ENCODE results near the gene CKAP2. TPM values are rescaled to one million over a fixed set of nuclear protein-coding genes. Genes with fewer than 3 reads are reported as not detected.

Gene CKAP2
- total and polyA plus RNA-seq, 4 donors = 2.4 to 40.9 (median 2.8) TPM

DNA sequence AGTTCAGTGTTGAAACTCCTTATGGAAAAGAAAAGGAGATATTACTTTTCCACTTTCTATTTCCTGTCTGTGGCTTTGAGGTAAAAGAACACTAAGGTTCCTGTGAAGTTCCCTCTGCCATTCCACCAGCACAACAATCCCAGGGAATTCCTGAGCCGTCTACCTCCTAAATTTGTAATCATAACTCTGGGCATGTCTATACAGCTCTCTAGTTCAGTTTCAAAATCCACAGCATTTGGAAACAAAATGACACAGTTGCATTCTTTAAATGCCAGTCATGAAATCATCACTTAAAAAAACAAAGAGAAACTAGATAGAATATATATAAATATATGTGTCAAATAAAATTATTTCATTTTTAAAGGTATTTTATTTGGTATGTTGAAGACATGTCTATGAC is 40.3 kb upstream of the CKAP2 start (continued):
- TF ChIP-seq, protein P1, sequence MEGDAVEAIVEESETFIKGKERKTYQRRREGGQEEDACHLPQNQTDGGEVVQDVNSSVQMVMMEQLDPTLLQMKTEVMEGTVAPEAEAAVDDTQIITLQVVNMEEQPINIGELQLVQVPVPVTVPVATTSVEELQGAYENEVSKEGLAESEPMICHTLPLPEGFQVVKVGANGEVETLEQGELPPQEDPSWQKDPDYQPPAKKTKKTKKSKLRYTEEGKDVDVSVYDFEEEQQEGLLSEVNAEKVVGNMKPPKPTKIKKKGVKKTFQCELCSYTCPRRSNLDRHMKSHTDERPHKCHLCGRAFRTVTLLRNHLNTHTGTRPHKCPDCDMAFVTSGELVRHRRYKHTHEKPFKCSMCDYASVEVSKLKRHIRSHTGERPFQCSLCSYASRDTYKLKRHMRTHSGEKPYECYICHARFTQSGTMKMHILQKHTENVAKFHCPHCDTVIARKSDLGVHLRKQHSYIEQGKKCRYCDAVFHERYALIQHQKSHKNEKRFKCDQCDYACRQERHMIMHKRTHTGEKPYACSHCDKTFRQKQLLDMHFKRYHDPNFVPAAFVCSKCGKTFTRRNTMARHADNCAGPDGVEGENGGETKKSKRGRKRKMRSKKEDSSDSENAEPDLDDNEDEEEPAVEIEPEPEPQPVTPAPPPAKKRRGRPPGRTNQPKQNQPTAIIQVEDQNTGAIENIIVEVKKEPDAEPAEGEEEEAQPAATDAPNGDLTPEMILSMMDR (IDR thresholded peaks at IDR 0.05; ENCODE audit: low read depth, low read length, missing input control) = no peak
- TF ChIP-seq HNF4A (conservative IDR thresholded peaks at IDR 0.05) = no peak

DNA sequence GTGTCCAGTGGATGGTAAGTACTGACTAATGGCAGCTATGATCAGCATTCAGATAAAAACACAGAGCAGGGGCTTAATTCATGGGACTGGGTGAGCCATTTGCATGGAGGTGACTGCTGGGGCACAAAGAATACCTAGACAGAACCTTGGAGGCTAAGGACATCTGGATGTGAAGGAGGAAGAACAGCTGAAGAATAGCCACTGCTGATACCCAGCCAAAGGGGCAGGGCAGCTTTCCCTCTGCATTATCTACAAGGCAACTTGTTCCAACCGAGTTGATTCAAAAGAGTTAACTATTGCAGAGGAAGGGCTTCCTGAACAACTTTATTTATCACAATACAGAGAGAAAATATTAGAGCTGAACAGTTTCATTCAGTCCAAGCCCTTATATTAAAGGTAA is 36.2 kb upstream of the CKAP2 start:
- no peaks in the 10 kb centered on the region for H3K4me1 ChIP-seq (ENCODE audit: control insufficient read depth in 4 of 4, insufficient read depth in 4 of 4, low read length in 3 of 4)
- no peaks in the 10 kb centered on the region for H3K9me3 ChIP-seq (ENCODE audit: control insufficient read depth in 4 of 4, low read length in 3 of 4)
- no peaks in the 10 kb centered on the region for H3K27me3 ChIP-seq (ENCODE audit: control insufficient read depth in 4 of 4, insufficient read depth in 4 of 4, low read length in 3 of 4)
- DNase-seq (ENCODE audit: low spot score) = no peak
- H3K36me3 ChIP-seq (ENCODE audit: control insufficient read depth in 4 of 4, insufficient read depth in 3 of 4, low read depth in 1 of 4, low read length in 3 of 4) = peaks cover 6 to 45% (median 34%) of the 10 kb centered on the region in 4 donors
- no peak overlapping the region for H3K9ac ChIP-seq (ENCODE audit: low read depth in 1 of 2, low read length in 2 of 2)
- no peak overlapping the region for H3K27ac ChIP-seq (ENCODE audit: low read depth in 1 of 2, low read length in 2 of 2)
- H3K4me3 ChIP-seq (ENCODE audit: low read depth in 1 of 3, low read length in 3 of 3) = no peak overlapping the region
- TF ChIP-seq RAD21 (IDR thresholded peaks at IDR 0.05) (no peak), YY1 (IDR thresholded peaks at IDR 0.05) (no peak), FOXA1 (IDR thresholded peaks at IDR 0.05) (no peak), FOXA2 (IDR thresholded peaks at IDR 0.05) (no peak), HNF4A (conservative IDR thresholded peaks at IDR 0.05) (no peak)
- TF ChIP-seq, protein P2, sequence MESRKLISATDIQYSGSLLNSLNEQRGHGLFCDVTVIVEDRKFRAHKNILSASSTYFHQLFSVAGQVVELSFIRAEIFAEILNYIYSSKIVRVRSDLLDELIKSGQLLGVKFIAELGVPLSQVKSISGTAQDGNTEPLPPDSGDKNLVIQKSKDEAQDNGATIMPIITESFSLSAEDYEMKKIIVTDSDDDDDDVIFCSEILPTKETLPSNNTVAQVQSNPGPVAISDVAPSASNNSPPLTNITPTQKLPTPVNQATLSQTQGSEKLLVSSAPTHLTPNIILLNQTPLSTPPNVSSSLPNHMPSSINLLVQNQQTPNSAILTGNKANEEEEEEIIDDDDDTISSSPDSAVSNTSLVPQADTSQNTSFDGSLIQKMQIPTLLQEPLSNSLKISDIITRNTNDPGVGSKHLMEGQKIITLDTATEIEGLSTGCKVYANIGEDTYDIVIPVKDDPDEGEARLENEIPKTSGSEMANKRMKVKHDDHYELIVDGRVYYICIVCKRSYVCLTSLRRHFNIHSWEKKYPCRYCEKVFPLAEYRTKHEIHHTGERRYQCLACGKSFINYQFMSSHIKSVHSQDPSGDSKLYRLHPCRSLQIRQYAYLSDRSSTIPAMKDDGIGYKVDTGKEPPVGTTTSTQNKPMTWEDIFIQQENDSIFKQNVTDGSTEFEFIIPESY (IDR thresholded peaks at IDR 0.05) = no peak
- TF ChIP-seq, protein P1 (IDR thresholded peaks at IDR 0.05; ENCODE audit: low read depth, low read length, missing input control) = no peak
- TF ChIP-seq, protein P3, sequence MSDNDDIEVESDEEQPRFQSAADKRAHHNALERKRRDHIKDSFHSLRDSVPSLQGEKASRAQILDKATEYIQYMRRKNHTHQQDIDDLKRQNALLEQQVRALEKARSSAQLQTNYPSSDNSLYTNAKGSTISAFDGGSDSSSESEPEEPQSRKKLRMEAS (IDR thresholded peaks at IDR 0.05) = no peak
- 41% methylated on average over 1 of the region's 1 CpG for WGBS

DNA sequence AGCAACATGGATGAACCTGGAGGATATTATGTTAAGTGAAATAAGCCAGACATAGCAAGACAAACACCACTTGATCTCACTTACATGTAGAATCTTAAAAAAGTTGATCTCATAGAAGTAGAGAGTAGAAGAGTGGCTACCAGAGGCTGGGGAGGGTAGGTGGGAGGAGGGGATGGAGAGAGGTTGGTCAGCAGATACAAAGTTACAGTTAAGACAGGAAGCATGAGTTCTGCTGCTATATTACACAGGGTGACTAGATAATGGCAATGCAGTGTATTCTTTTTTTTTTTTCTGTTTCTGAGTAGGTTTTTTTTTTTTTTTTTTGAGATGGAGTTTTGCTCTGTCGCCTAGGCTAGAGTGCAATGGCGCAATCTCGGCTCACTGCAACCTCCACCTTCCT is 34.1 kb upstream of the CKAP2 start:
- peaks cover 4 to 45% (median 29%) of the 10 kb centered on the region in 4 donors for H3K36me3 ChIP-seq (ENCODE audit: control insufficient read depth in 4 of 4, insufficient read depth in 3 of 4, low read depth in 1 of 4, low read length in 3 of 4)
- H3K9ac ChIP-seq (ENCODE audit: low read depth in 1 of 2, low read length in 2 of 2) = no peak overlapping the region
- no peak overlapping the region for H3K4me3 ChIP-seq (ENCODE audit: low read depth in 1 of 3, low read length in 3 of 3)
- H3K9me3 ChIP-seq (ENCODE audit: control insufficient read depth in 4 of 4, low read length in 3 of 4) = no peaks in the 10 kb centered on the region
- no peaks in the 10 kb centered on the region for H3K27me3 ChIP-seq (ENCODE audit: control insufficient read depth in 4 of 4, insufficient read depth in 4 of 4, low read length in 3 of 4)
- no peak for DNase-seq (ENCODE audit: low spot score)
- no peaks in the 10 kb centered on the region for H3K4me1 ChIP-seq (ENCODE audit: control insufficient read depth in 4 of 4, insufficient read depth in 4 of 4, low read length in 3 of 4)
- no peak overlapping the region for H3K27ac ChIP-seq (ENCODE audit: low read depth in 1 of 2, low read length in 2 of 2)
- WGBS = 74% methylated on average over 3 of the region's 3 CpGs
- TF ChIP-seq, protein P4, sequence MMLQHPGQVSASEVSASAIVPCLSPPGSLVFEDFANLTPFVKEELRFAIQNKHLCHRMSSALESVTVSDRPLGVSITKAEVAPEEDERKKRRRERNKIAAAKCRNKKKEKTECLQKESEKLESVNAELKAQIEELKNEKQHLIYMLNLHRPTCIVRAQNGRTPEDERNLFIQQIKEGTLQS (IDR thresholded peaks at IDR 0.05) = no peak
- TF ChIP-seq FOXA1 (IDR thresholded peaks at IDR 0.05) (no peak), RXRA (IDR thresholded peaks at IDR 0.05) (no peak), EGR1 (IDR thresholded peaks at IDR 0.05; ENCODE audit: low read depth in 2 of 2) (no peak), HNF4A (conservative IDR thresholded peaks at IDR 0.05) (no peak), TAF1 (conservative IDR thresholded peaks at IDR 0.05) (no peak), JUND (IDR thresholded peaks at IDR 0.05) (no peak), NR2F2 (IDR thresholded peaks at IDR 0.05) (no peak)
- TF ChIP-seq, protein P5, sequence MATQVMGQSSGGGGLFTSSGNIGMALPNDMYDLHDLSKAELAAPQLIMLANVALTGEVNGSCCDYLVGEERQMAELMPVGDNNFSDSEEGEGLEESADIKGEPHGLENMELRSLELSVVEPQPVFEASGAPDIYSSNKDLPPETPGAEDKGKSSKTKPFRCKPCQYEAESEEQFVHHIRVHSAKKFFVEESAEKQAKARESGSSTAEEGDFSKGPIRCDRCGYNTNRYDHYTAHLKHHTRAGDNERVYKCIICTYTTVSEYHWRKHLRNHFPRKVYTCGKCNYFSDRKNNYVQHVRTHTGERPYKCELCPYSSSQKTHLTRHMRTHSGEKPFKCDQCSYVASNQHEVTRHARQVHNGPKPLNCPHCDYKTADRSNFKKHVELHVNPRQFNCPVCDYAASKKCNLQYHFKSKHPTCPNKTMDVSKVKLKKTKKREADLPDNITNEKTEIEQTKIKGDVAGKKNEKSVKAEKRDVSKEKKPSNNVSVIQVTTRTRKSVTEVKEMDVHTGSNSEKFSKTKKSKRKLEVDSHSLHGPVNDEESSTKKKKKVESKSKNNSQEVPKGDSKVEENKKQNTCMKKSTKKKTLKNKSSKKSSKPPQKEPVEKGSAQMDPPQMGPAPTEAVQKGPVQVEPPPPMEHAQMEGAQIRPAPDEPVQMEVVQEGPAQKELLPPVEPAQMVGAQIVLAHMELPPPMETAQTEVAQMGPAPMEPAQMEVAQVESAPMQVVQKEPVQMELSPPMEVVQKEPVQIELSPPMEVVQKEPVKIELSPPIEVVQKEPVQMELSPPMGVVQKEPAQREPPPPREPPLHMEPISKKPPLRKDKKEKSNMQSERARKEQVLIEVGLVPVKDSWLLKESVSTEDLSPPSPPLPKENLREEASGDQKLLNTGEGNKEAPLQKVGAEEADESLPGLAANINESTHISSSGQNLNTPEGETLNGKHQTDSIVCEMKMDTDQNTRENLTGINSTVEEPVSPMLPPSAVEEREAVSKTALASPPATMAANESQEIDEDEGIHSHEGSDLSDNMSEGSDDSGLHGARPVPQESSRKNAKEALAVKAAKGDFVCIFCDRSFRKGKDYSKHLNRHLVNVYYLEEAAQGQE (IDR thresholded peaks at IDR 0.05) = no peak
- TF ChIP-seq, protein P2 (IDR thresholded peaks at IDR 0.05) = no peak
- TF ChIP-seq, protein P1 (IDR thresholded peaks at IDR 0.05; ENCODE audit: low read depth, low read length, missing input control) = no peak
